Hematopoietic multipotent progenitor cell treated with erythropoietin and hydrocortisone succinate and interleukin-3 and kit ligand, for 8 days (in vitro differentiated cells): ENCODE data around the gene AP3B1.
"Not testable (repeated sequence)": the region's sequence is repeated elsewhere in the genome, so short reads cannot be mapped to it uniquely, and the experiment has no call there.

Source experiments
- DNase-seq: peaks from one replicate; pipeline ENCODE4 v3.0.0-alpha.2; 2015

AP3B1 gene

DNA sequence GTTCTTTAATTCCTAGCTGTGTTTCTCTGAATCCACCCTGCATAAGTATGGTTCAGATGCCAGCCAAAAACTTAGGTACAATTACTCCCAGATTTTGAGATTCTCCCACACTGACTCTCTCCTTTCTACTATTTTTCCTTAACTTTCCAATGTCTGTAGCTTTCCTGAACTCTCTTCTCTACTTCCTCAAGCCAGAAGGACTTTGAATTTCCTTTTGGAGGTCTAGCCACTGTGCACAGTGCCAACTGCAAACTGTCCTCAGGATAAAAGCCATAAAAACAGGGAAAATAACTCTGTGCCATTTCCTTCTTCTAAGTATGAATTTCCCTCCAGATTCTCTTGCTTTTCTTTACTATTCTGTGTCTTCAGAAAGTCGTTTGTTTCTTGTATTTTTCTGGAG lies 157.2 kb downstream of the AP3B1 start:
- DNase-seq, result no peak

- no peak for DNase-seq
These were observed 161.1 kb downstream of the AP3B1 start for GRCh38 chr5:78133423-78133822.

- DNase-seq, result no peak
These were observed 162.0 kb downstream of the AP3B1 start for GRCh38 chr5:78132507-78132906.

DNA sequence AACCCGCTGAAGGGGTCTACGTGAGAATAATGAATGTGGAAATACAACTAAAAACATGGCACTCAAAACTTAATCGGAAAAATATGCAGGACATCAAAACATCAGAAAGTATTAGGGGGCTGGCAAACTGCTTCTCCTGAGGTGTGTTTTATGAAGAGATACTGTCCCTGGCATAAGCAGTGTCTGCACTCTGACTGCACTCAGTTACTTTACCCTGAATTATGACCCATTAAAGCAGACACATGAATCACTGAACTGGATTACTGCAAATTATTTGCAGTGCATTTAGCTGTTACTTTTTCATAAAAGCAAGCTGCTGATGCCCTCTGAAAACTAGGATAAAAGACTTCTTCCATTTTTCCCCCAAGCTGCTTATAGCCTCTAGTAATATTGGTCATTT lies 164.9 kb downstream of the AP3B1 start:
- DNase-seq, result no peak

- DNase-seq, result peak; percentile 14
These were observed 166.6 kb downstream of the AP3B1 start for GRCh38 chr5:78127875-78128274.

DNA sequence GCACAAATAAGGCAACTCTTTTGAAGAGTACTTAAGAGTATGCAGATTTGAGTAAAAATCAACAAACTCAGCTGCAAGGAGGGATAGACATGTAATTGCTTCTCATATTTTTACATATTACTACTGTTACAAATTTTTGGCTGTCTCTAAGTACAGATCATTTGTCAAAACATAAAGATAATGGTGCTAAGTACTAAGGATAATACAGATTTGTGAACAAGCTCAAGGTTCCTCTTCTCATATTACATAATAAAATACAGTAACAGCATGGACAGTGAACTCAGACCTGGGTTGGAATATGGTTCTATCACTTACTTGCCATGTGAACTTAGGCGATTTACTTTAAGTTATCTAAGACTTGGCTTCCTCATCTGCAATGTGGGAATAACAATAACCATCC lies 168.0 kb downstream of the AP3B1 start:
- DNase-seq, result no peak

- no peak for DNase-seq
These were observed 178.3 kb downstream of the AP3B1 start for GRCh38 chr5:78116167-78116566.

DNA sequence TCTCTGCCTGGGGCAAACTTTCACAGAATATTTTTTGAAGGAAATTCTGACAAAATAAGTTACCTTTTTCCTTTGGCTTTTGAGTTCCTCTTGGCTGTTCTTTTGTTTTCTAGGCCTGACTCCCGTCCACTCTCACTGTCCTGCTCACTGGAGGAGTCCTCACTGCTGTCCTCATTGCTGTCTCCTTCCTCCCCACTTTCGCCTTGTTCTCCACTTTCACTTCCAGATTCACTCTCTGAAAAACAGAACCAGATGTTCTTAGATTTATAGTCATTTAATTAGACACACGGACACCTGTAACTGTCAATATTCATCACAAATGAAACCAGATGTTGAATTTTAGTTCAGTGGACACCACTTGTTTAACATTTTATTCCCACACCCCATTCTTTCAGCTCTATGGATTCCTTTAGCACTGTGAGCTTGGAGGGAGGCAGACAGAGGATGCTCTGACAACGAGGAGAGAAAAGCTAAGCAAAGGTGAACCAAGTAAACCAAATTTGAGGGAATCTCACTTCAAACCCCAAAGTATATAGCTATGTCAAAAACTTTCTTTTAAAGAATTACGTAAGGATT lies 180.7 kb downstream of the AP3B1 start:
- no peak for DNase-seq

- no peak for DNase-seq
These were observed 181.6 kb downstream of the AP3B1 start for GRCh38 chr5:78112931-78113330.

DNA sequence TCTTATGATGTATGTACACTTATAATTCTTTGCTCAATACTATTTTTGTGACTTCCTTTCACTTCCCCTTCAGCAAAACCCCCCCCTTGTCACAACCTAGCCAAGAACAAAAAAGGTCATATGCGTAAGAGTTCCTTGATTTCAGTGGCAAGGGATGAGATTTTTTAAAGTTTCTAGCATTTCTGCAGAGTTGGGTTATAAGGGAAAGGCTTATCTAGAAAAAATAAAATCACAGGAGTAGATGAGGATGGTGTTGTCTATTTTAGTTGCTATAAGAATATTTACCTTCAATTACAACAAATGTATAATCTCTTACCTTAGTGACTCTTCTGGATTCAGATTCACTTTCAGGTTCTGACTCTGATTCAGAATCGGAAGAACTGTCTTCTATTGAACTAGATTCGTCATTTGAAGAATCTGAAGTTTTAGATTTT lies 184.6 kb downstream of the AP3B1 start:
- no peak for DNase-seq

- no peak for DNase-seq
These were observed 185.9 kb downstream of the AP3B1 start for GRCh38 chr5:78108564-78108963.

GRCh38 chr5:78103232-78103918 lies 191.1 kb downstream of the AP3B1 start:
- DNase-seq, result no peak

DNA sequence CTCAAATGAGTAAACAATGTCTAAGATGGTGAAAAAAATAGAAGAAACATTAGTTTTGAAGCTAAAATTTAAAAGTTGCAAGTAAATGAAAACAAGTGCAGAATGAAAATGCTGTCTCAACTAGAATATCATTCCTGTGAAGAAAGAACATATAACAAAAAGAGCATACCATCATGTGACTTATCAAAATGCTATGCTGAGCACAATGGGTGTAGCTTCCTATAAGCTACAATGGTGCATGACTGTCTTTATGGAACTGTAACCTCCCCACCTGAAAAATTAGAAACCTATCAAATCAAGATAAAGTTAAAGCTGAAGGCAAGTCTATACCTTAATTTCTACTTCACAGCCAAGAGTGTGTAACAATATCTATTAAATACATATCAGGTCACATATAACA lies 192.0 kb downstream of the AP3B1 start:
- DNase-seq, result no peak

DNA sequence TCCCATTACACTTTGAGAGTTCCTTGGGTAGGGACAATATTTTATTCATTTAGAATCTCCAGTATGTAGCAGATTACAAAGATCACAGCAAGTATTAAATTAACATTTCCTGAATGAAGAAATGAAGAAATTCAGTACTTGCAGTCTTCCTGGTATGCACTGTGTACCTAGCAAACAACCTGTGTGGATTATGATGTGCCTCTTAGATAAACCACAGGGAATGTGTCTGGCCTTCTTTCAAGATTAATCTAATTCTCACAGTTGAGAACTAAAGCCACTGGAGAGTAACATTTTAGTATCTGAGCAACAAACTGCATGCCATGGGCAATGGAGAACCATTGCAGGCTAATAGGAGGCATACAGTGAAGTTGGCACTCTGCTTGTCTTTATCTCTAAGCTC lies 199.4 kb downstream of the AP3B1 start:
- no peak for DNase-seq

DNA sequence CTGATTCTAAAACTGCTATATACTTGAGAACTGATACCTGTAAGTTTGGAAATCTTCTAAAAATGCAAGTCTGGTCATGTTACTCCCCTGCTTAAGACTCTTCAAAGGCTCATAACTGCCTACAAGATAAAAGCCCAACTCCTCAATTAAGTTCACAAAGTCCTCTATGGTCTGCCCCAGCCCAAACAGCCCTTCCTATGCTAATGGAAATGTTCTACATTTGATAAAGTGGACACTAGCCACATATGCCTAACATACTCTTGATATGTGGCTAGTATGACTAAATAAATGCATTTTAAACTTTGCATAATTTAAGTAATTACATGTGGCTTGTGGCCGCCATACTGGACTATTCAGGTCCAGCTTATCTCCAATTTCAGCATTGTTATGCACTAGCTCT lies 204.5 kb downstream of the AP3B1 start:
- DNase-seq, result no peak

DNA sequence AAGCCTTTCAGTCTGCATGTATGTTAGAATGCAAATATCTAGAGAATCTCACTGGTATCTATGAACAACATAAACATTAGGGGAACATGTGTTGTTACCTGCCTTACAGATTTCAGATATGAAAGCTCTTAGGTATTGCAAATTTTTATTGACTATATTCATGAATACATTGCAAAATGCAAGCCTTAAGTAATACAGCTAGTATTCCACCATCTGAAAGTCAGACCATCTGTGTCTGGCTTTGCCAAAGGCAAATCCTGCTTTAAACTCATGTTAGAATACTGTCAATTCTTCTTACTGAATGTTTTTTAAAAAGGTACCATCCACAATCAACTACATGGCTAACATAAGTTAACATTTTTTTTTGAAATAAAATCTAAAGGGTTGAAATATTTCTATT lies 215.6 kb downstream of the AP3B1 start:
- DNase-seq, result no peak

- no peak for DNase-seq
These were observed 217.0 kb downstream of the AP3B1 start for GRCh38 chr5:78077369-78078068.

DNA sequence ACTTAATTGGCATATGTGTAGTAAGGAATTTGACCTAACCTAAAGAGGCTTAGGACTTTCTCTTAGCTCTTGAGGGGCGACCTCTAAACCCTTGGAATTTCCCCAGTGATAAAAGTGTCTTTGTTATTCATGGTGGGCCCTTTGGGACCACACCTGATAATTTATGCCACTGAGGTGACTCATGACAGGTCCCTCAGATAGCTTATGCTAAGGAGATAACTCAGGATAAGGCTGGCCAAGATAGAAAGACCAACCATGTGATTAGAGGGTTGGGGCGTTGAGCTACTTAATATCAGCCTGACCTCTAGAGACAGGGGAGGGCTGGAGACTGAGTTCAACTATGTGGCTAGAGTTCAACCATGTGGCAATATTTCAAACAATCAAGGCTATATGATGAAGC lies 218.1 kb downstream of the AP3B1 start:
- peak; percentile 16 for DNase-seq

DNA sequence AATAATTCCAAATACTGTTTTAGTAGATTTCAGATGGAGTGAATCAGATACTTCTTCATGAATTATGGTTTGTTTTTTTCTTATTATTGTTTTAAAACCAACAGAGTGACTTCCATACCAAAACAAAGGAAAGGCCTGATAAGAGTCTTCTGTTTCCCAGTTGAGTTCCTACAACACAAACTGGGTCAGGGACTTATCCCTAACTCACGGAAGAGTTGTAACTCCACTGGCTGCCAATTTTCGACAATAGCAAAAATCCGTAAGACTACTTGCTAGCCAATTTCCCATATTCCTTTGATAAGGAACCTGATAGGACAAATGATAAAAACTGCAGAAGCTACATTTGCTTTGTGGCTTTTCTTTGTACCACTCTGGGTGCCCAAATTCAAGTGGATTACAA lies 219.2 kb downstream of the AP3B1 start:
- DNase-seq, result no peak

DNA sequence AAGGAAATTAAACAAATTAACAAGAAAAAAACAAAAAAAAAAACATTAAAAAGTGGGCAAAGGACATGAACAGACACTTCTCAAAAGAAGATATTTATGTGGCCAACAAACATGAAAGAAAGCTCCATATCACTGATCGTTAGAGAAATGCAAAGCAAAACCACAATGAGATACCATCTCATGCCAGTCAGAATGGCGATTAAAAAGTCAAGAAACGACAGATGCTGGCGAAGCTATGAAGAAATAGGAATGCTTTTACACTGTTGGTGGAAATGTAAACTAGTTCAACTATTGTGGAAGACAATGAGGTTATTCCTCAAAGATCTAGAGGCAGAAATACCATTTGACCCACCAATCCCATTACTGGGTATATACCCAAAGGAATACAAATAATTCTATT lies 223.8 kb downstream of the AP3B1 start:
- not testable (repeated sequence) for DNase-seq

- DNase-seq, result not testable (repeated sequence)
These were observed 226.9 kb downstream of the AP3B1 start for GRCh38 chr5:78067581-78067980.

DNA sequence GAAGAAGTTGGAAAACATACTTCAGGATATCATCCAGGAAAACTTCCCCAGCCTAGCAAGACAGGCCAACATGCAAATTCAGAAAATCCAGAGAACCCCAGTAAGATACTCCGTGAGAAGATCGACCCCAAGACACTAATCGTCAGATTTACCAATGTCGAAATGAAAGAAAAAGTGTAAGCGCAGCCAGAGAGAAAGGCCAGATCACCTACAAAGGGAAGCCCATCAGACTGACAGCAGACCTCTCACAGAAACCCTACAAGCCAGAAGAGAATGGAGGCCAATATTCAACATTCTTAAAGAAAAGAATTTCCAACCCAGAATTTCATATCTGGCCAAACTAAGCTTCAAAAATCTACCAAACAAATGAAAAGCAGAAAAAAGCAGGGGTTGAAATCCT lies 227.8 kb downstream of the AP3B1 start:
- not testable (repeated sequence) for DNase-seq

GRCh38 chr5:78065663-78066062 lies 228.8 kb downstream of the AP3B1 start:
- no peak for DNase-seq

- DNase-seq, result peak; percentile 57
These were observed 229.5 kb downstream of the AP3B1 start for GRCh38 chr5:78064941-78065472.
